ENCODE results near the gene ARHGAP44. TPM values are rescaled to one million over a fixed set of nuclear protein-coding genes. Genes with fewer than 3 reads are reported as not detected.

ARHGAP44 gene
- total RNA-seq, 1 donor, result 1.3 TPM

DNA sequence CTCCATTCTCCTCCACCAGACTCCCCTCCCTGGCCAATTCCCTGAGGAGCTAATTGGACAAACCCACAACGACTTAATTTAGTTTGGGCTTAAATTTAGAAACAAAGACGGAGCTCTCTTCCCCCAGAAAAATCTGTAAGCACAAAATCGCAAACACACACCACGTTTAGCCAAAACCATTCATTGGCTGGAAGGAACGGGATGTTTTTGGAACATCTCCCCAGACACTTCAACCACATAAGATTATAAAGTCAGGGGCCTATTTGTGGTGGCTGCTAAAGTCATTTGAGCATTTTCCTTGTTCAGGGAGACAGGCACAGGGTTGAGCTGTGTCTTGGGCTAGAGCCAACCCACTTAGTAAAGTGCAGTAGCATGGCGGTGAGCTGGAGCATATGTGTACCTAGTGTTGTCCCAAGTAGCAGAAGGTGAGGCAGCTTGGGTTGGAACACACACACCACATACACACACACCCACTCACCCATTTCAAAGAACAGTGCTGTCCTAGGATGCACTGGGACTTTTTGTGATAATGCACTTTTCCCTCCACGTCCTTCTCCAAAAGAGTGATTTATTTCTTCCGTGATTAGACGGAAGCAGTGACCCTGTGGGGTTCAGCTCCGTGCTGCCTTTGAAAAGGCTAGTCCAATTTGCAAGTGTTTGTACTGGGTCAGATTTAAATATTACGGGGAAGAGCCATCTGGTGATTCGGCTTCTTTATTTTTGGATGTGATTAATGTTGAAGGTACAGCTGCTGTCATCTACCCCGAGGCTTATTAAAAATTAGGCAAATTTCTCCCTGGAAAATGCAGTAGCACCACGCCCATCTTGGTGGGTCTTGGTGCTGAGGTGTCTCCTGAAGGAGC, 196.4 kb downstream of the ARHGAP44 start:
- TF ChIP-seq, protein P1, sequence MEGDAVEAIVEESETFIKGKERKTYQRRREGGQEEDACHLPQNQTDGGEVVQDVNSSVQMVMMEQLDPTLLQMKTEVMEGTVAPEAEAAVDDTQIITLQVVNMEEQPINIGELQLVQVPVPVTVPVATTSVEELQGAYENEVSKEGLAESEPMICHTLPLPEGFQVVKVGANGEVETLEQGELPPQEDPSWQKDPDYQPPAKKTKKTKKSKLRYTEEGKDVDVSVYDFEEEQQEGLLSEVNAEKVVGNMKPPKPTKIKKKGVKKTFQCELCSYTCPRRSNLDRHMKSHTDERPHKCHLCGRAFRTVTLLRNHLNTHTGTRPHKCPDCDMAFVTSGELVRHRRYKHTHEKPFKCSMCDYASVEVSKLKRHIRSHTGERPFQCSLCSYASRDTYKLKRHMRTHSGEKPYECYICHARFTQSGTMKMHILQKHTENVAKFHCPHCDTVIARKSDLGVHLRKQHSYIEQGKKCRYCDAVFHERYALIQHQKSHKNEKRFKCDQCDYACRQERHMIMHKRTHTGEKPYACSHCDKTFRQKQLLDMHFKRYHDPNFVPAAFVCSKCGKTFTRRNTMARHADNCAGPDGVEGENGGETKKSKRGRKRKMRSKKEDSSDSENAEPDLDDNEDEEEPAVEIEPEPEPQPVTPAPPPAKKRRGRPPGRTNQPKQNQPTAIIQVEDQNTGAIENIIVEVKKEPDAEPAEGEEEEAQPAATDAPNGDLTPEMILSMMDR (IDR thresholded peaks at IDR 0.05; ENCODE audit: insufficient read depth, low read depth, low read length), result no peak
- DNase-seq (ENCODE audit: low read depth), result no peak
- no peak overlapping the region for H3K4me3 ChIP-seq (ENCODE audit: low read depth, low read length)

DNA sequence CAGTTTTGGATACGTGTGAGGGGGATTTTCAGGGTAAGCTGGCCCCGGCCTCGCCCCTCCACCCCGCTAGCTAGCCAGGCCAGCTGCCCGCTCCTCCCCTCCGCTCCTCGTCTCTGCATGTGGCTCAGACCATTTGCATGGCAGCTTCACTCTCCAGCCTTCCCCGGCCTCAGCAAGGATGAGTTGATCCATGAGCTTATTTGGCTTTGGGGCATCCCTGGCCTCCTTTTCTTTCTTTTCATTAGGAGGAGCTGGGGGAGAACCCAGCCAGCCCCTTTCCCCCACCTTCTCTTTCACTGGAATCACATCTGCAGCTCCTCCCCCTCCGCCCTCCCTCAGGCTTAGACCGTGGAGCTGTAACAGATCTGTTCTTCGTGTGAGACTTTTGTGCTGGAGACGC, 197.8 kb downstream of the ARHGAP44 start:
- no peak for DNase-seq (ENCODE audit: low read depth)
- H3K4me3 ChIP-seq (ENCODE audit: low read depth, low read length), result no peak overlapping the region
- TF ChIP-seq, protein P1 (IDR thresholded peaks at IDR 0.05; ENCODE audit: insufficient read depth, low read depth, low read length), result no peak

DNA sequence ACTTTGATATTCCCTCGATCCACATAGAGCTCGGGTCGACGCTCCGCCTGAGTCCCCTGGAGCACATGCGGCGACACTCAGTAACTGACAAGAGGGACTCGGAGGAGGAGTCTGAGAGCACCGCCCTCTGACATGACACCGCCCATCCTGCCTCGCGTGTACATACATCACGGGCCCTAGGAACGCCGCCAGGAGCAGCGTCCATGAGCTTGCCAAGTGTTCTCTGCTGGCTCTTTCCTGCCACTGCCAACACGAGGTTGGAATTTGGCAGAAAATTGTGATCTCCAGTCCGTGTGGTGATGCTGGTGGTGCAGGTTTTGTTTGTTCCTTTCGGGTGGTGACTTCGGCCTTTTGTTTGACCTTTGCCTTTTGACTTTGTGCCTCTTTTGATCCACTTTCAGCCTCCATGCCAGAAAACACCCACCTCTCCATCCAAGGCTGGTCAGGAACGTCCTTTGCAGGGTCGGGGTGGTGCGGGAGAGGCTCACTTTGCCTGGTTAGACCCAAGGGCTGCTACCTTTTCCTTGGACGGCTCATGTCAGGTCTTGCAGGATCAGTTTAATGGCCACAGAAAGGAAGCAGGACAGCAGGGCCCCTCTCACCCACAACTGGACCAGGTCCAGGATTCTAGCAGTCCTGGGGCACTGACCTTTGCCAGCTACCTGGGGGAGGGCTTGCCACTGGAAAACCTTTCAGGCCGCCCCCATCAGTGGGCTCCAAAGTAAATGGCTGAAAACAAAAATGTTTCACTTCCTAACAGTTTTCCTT, 200.9 kb downstream of the ARHGAP44 start:
- no peak for DNase-seq (ENCODE audit: low read depth)
- TF ChIP-seq, protein P1 (IDR thresholded peaks at IDR 0.05; ENCODE audit: insufficient read depth, low read depth, low read length), result no peak
- H3K4me3 ChIP-seq (ENCODE audit: low read depth, low read length), result no peak overlapping the region

DNA sequence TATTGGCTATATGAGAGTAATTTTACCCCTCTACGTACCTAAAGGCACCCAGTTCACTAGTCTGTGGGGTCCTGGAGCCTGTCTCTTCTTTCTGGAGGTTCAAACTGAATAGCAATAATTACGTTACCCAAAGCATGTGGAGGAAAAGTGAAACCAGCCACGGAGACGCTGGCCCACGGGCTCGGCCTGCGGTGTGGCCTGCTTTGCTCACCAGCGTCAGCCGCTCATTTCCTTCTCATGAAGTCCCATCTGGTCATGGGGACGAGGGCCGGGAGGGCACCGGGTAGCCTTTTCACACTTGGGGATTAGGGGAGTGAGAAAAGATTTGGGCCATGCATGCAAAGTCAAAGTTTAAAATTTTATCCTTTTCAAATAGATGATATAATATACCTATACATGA, 201.6 kb downstream of the ARHGAP44 start:
- H3K4me3 ChIP-seq (ENCODE audit: low read depth, low read length), result no peak overlapping the region
- DNase-seq (ENCODE audit: low read depth), result no peak
- TF ChIP-seq, protein P1 (IDR thresholded peaks at IDR 0.05; ENCODE audit: insufficient read depth, low read depth, low read length), result no peak

DNA sequence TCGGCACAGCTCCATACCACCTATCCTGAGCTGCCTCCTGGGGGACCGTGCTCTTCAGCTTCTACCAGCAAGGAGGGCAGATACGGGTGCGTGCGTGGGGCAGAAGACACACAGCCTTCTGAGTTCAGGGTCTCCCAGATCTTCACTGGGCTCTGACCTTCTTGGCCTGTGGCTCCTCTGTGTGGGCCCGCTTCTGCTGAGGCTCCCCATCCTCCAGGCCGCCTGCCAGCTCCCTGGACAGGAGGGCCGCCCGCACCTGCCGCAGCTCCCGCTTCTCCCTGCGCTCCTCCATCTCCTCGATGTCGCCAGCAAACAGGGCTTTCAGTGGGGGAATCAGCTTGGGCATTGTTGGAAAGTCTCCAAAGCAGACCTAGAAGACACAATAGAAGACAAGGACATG, 203.4 kb downstream of the ARHGAP44 start:
- TF ChIP-seq, protein P1 (IDR thresholded peaks at IDR 0.05; ENCODE audit: insufficient read depth, low read depth, low read length), result no peak
- DNase-seq (ENCODE audit: low read depth), result no peak
- no peak overlapping the region for H3K4me3 ChIP-seq (ENCODE audit: low read depth, low read length)

DNA sequence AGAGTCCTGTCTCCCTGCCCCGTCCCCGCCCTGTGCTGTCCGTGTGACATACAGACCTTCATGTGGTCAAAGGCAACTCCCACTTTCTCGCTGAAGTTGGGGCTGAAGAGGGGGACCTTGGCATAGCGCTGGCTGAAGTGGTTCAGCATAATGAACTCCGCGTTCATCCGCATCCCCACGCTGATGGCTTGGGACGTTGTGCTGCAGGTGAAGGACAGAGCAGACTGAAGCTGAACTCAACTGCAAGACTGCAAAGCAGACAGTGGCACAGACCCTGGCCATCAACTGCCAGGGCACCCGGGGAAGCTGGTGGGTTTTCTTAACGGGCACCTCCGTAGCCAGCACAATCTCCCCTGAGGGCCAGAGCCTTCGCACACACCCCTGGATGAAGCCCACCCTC, 204.3 kb downstream of the ARHGAP44 start:
- TF ChIP-seq, protein P1 (IDR thresholded peaks at IDR 0.05; ENCODE audit: insufficient read depth, low read depth, low read length), result no peak
- DNase-seq (ENCODE audit: low read depth), result no peak

More for the DNA sequence above, 204.3 kb downstream of the ARHGAP44 start:
- no peak overlapping the region for H3K4me3 ChIP-seq (ENCODE audit: low read depth, low read length)
